ENCODE results near the gene RIPOR1.
A peak's percentile ranks its signal among the peaks of the same experiment; 100 is the strongest.

The RIPOR1 gene

GRCh38 chr16:67560827-67561342, 32.3 kb downstream of the RIPOR1 start:
- no peaks in the 10 kb centered on the region for H3K9me3 ChIP-seq (ENCODE audit: insufficient read depth, low read depth, low read length)
- H3K36me3 ChIP-seq (ENCODE audit: insufficient read depth, low read length): no peaks in the 10 kb centered on the region
- peak overlapping the region; percentile 89 for H3K4me2 ChIP-seq (ENCODE audit: low read depth, low read length, poor library complexity, severe bottlenecking)
- peak overlapping the region; percentile 83 for H3K4me3 ChIP-seq (ENCODE audit: low read length, poor library complexity, severe bottlenecking)
- H3K79me2 ChIP-seq (ENCODE audit: insufficient read depth, low read length): peaks cover 86% of the 10 kb centered on the region
- H3F3A ChIP-seq (ENCODE audit: low read depth): peaks cover 11% of the 10 kb centered on the region; the same call in 1 of the 2 replicates
- TF ChIP-seq CTCF (conservative IDR thresholded peaks at IDR 0.05; ENCODE audit: low read length): no peak
- no peak for TF ChIP-seq EZH2phosphoT487 (IDR thresholded peaks at IDR 0.05; ENCODE audit: borderline replicate concordance)
- H4K20me1 ChIP-seq (ENCODE audit: insufficient read depth, low read length, poor library complexity, severe bottlenecking): peaks cover 29% of the 10 kb centered on the region
- H2AFZ ChIP-seq (ENCODE audit: low read length): no peak overlapping the region
- H3K4me1 ChIP-seq (ENCODE audit: insufficient read depth, low read length, poor library complexity, severe bottlenecking): peaks cover 37% of the 10 kb centered on the region
- no peaks in the 10 kb centered on the region for H3K9me2 ChIP-seq (replicated peaks; ENCODE audit: low read depth, low read length)
- H3K27me3 ChIP-seq (ENCODE audit: insufficient read depth, low read length, poor library complexity, severe bottlenecking): peaks cover 8% of the 10 kb centered on the region
- peak overlapping the region; percentile 98 for H3K9ac ChIP-seq (ENCODE audit: low read depth, low read length, poor library complexity, severe bottlenecking)

GRCh38 chr16:67561501-67561823, 32.8 kb downstream of the RIPOR1 start:
- peaks cover 88% of the 10 kb centered on the region for H3K79me2 ChIP-seq (ENCODE audit: insufficient read depth, low read length)
- no peaks in the 10 kb centered on the region for H3K36me3 ChIP-seq (ENCODE audit: insufficient read depth, low read length)
- peak overlapping the region; percentile 83 for H3K4me3 ChIP-seq (ENCODE audit: low read length, poor library complexity, severe bottlenecking)
- H3K4me2 ChIP-seq (ENCODE audit: low read depth, low read length, poor library complexity, severe bottlenecking): peak overlapping the region; percentile 89
- H3K27me3 ChIP-seq (ENCODE audit: insufficient read depth, low read length, poor library complexity, severe bottlenecking): peaks cover 8% of the 10 kb centered on the region
- no peak overlapping the region for H2AFZ ChIP-seq (ENCODE audit: low read length)
- H3K9me3 ChIP-seq (ENCODE audit: insufficient read depth, low read depth, low read length): no peaks in the 10 kb centered on the region
- TF ChIP-seq CTCF (conservative IDR thresholded peaks at IDR 0.05; ENCODE audit: low read length): no peak
- no peak for TF ChIP-seq EZH2phosphoT487 (IDR thresholded peaks at IDR 0.05; ENCODE audit: borderline replicate concordance)
- H3F3A ChIP-seq (ENCODE audit: low read depth): peaks cover 6% of the 10 kb centered on the region; the same call in 1 of the 2 replicates
- H3K9me2 ChIP-seq (replicated peaks; ENCODE audit: low read depth, low read length): no peaks in the 10 kb centered on the region
- H3K9ac ChIP-seq (ENCODE audit: low read depth, low read length, poor library complexity, severe bottlenecking): peak overlapping the region; percentile 98
- H4K20me1 ChIP-seq (ENCODE audit: insufficient read depth, low read length, poor library complexity, severe bottlenecking): peaks cover 32% of the 10 kb centered on the region
- peaks cover 35% of the 10 kb centered on the region for H3K4me1 ChIP-seq (ENCODE audit: insufficient read depth, low read length, poor library complexity, severe bottlenecking)

- H2AFZ ChIP-seq (ENCODE audit: low read length): no peak overlapping the region
- H4K20me1 ChIP-seq (ENCODE audit: insufficient read depth, low read length, poor library complexity, severe bottlenecking): peaks cover 37% of the 10 kb centered on the region
- no peaks in the 10 kb centered on the region for H3K9me3 ChIP-seq (ENCODE audit: insufficient read depth, low read depth, low read length)
- TF ChIP-seq EZH2phosphoT487 (IDR thresholded peaks at IDR 0.05; ENCODE audit: borderline replicate concordance) (no peak), CTCF (conservative IDR thresholded peaks at IDR 0.05; ENCODE audit: low read length) (no peak)
- H3K4me3 ChIP-seq (ENCODE audit: low read length, poor library complexity, severe bottlenecking): peak overlapping the region; percentile 83
- peaks cover 8% of the 10 kb centered on the region for H3K27me3 ChIP-seq (ENCODE audit: insufficient read depth, low read length, poor library complexity, severe bottlenecking)
- H3K36me3 ChIP-seq (ENCODE audit: insufficient read depth, low read length): no peaks in the 10 kb centered on the region
- H3K9ac ChIP-seq (ENCODE audit: low read depth, low read length, poor library complexity, severe bottlenecking): peak overlapping the region; percentile 98
- peak overlapping the region; percentile 89 for H3K4me2 ChIP-seq (ENCODE audit: low read depth, low read length, poor library complexity, severe bottlenecking)
- peaks cover 33% of the 10 kb centered on the region for H3K4me1 ChIP-seq (ENCODE audit: insufficient read depth, low read length, poor library complexity, severe bottlenecking)
- no peaks in the 10 kb centered on the region for H3K9me2 ChIP-seq (replicated peaks; ENCODE audit: low read depth, low read length)
- peaks cover 8% of the 10 kb centered on the region; the same call in 1 of the 2 replicates for H3F3A ChIP-seq (ENCODE audit: low read depth)
- peaks cover 88% of the 10 kb centered on the region for H3K79me2 ChIP-seq (ENCODE audit: insufficient read depth, low read length)
These were observed 33.3 kb downstream of the RIPOR1 start for GRCh38 chr16:67561824-67562525.
